HL-60 (cell line): ENCODE results near the gene MOBP.

Experiments
- GABPA ChIP-seq: IDR thresholded peaks from 2 replicates; pipeline ENCODE4 v1.6.1; 2012; ENCODE audit warnings: low read depth
- POLR2AphosphoS5 ChIP-seq: IDR thresholded peaks from 2 replicates; pipeline ENCODE4 v1.6.1; 2012; ENCODE audit warnings: low read depth
- REST ChIP-seq: IDR thresholded peaks from 2 replicates; pipeline ENCODE4 v1.6.1; 2012; ENCODE audit warnings: low read depth; ENCODE audit not compliant: insufficient replicate concordance
- SPI1 ChIP-seq: IDR thresholded peaks from 2 replicates; pipeline ENCODE4 v1.6.1; 2012; ENCODE audit warnings: low read depth, mild to moderate bottlenecking, borderline replicate concordance
- TF ChIP-seq, protein P1 (sequence below): IDR thresholded peaks from one replicate; pipeline ENCODE4 v1.5.1; 2011; ENCODE audit warnings: low read length, control low read depth, inconsistent platforms; ENCODE audit not compliant: insufficient read depth

GRCh38 chr3:39449796-39450195 is 17.7 kb upstream of the MOBP start:
- TF ChIP-seq REST (no peak), GABPA (no peak), POLR2AphosphoS5 (no peak), SPI1 (no peak)
- TF ChIP-seq, protein P1, sequence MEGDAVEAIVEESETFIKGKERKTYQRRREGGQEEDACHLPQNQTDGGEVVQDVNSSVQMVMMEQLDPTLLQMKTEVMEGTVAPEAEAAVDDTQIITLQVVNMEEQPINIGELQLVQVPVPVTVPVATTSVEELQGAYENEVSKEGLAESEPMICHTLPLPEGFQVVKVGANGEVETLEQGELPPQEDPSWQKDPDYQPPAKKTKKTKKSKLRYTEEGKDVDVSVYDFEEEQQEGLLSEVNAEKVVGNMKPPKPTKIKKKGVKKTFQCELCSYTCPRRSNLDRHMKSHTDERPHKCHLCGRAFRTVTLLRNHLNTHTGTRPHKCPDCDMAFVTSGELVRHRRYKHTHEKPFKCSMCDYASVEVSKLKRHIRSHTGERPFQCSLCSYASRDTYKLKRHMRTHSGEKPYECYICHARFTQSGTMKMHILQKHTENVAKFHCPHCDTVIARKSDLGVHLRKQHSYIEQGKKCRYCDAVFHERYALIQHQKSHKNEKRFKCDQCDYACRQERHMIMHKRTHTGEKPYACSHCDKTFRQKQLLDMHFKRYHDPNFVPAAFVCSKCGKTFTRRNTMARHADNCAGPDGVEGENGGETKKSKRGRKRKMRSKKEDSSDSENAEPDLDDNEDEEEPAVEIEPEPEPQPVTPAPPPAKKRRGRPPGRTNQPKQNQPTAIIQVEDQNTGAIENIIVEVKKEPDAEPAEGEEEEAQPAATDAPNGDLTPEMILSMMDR = no peak
